NCI-H1436 (cell line): Measurements from ENCODE around the gene DNAH10.

Source experiments
- DNase-seq: peaks from one replicate; lab custom pipeline; 2025; lab: John Stamatoyannopoulos, UW

The DNAH10 gene

DNA sequence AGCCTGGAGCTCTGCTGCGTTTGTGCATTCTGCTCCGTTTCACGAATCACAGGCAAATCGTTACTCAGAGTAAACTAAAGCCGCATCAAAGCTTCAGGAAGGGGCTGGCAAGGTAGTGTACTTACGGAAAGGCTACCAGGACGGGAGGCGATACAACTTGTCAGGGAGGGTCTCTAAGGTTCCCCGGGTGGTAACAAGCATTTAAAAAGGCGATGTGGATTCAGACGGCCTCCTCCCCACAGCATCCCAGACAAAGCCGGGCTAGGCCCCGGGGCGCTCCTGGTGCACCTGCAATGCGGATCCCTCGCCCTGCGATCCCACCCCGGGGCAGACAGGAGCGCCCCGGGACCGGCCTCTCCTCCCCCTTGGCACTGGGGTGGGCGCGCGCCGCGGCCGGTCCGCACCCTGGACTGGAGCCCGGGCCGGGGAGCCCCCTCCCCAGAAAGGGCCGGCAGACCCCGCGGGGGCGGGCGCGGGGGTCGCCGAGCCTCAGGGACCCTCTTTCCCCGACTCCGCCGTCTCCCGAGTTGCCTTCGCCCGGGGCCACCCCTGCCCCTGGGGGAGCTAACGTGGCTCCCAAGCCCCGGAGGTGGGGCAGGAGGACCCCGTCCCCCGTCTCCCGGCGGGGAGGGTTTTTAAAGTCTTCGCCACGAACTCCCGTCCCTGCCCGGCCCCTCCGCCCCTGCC is 209.8 kb downstream of the DNAH10 start:
- no peak for DNase-seq

DNA sequence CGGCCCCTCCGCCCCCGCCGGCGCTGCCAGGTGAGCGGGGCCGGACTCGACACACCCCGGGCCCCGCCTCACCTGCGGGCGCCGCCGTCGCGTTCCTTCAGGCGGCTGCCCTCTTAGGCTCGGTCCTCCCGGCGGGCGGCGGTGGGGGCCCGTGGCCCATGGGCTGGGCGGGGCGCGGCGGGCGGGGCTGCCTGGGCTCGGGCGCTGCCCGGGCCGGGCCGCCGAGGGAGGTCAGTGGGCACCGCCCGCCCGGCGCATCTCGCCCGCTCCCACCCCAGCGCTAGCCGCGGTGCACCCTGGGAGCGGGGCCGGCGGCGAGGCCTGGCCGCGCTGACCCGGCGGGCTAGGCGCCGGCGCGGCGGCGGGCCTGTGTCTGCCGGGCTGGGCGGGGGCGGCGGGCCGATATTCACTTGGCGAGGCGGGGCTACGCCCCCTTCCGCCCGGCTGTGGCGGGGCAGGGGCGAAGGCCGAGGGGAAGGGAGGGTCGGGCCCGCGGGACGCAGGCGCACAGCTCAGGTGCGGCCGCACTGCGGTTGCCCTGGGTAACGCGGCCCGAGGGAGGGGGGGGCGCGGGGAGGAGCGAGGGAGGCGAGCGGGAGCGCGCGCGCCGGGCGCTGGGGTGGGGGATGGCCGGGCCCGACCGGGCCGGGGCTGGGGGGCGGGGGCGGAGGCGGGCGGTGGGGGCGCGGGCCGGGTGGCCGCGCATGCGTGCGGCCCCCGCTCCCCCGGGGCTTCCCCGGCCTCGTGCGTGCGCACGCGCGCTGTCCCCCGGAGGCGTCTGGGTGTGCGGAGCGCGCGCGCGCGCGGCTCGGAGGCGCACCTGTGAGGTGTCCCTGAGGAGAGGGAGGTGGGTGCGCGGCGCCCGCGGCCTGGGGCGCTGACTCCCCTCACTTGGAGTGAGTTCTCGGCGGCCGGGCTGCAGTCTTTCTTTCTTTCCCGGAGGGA is 210.6 kb downstream of the DNAH10 start, which contains the start of the genes CCDC92 and ZNF664:
CCDC92 (minus strand) TSS at position 375 of the 945 bp plus-strand sequence. CDS start 28,526 bp downstream, outside the sequence.
ZNF664 (plus strand) TSS at position 759 of the 945 bp plus-strand sequence. CDS start 38,930 bp downstream, outside the sequence.
- DNase-seq: peak; percentile 96

DNA sequence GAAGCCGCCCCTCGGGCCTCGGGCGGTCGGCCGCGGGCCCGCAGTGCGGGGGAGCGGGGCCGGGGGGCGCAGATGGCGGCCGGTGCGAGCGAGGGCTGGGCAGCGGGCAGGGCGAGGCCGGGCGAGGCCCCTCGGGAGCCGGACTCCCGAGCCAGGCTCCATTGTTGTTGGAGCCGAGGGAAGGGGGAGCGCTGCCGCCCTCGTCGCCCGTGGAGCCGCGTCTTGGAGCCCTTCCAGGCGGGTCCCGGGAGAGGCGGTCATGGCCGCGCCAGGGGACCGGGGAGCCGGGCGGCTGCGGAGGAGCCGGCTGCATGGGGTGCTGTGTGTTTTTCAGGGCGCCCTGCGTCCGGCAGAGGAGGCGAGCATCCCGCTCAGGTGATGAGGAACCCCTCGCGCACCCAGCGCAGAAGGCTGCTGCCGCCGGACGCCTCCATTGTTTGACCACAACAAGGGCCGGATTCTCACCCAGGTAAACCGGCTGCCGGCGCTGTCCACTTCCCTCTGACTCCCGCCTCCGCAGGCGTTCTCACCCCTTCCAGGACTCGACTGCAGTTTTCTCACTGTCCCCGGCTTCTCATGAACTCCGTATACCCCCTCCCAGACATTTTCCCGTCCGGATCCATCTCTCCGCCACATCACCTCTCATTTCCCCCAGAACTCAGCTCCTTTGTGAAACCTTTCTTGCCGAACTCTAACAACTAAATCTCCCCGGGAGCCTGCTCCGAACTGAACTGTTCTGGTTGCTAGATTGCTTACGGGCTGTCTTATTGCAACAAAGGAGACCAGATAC is 211.6 kb downstream of the DNAH10 start:
- peak; percentile 46 for DNase-seq

DNA sequence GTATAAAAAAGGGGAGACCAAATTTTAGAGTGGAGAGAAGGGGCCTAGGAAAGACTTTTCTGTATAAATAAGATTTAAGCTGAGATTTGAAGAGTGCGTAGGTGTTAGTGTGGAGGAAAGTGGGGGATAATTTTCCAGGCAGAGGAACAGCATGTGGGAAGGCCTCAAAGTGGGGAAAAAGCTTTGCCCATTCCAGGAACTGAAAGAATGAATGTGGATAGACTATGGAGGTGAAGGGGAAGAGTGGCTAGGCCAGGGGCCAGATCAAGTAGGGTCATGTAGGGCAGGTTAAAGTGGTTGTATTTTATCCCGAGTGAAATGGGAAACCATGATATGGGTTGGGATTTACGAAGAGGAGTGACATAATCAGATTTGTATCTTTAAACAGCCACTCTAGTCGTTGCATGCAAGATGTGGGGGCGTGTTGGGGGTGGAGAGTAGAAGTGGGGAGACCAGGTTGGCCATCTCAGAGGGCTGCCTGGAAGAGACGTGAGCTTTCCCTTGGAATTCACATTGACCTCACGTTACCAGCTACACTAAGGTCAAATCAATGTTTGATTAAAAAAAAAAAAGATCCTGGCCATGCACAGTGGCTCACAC is 214.2 kb downstream of the DNAH10 start:
- no peak for DNase-seq

DNA sequence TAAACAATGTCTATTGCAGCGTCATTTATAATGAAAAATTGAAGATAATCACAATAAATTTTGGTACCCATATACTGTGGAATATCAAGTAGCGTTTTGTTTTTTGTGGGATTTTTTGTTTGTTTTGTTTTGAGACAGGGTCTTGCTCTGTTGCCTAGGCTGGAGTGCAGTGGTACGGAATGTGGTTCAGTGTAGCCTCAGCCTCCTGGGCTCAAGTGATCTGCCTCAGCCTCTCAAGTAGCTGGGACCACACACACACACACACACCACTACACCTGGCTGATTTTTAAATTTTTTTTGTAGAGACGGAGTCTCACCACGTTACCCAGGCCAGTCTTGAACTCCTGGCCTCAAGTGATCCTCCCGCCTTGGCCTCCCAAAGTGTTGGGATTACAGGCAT is 217.5 kb downstream of the DNAH10 start:
- DNase-seq: no peak

DNA sequence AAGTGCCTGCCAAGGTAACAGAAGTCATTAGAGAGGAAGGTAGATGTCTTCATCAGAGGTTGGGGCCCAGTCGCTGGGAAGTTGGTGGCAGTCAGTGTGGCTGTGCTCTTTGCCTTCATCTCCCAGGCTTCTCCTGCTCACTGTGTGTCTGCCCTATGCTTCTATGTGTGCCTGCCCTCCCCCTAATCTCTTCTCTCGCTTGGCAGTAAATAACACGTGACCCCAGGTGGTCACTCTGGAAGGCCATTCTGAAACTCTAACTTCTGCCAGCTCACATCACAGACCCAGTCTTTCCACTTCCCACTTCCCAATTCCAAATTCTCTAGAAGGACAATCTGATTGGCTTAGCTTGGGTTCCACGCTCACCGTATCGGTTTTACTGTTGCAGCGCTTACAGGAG is 220.2 kb downstream of the DNAH10 start:
- no peak for DNase-seq

DNA sequence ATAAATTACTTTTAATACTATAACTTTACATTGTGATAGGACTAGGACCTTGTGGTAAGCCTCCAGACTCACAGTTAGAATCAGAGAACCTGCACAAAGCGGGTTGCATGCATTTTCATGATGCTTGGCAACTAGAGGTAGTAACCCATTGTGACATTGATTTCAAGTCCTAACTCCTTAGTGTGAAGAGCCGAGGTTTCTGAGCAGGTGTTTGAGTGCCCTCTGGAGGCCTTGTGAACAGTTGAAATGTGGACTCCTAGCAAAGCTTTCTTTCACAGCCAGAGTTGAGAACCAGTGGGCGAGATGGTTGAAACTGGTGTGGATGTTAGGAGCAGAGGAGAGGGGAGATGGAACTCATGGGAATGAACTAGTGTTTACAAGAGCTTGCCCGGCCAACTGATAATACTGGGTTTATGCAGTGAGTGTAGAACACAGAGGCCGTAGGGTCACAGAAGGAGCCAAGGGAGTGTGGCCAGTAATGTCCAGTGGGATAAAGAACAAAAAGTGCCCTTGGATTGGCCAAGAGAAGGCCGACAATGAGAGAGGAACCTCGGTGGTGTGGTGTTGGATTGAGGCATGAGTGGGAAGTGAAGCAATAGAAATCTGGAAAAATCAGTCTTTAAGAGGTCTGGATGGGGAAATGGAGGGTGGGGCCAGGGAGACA is 221.9 kb downstream of the DNAH10 start:
- DNase-seq: peak; percentile 62

DNA sequence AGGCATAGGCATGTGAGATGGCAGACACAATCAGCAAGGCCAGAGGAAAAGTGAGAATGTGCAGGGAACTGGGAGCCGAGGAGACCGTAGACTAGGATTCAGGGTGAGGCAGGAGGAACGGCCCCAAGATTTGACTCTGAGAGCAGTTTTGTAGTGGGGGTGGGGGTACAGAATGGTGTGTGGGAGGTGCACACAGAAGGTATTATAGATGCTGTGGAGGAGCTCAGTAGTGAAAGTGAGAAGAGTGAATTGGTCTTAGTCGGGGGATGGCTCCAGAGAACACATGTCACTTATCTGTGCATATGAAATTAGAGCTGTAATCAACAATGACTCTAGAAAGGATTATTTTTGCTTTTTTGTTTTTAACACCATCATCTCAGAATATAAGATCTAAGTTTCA is 222.8 kb downstream of the DNAH10 start:
- no peak for DNase-seq
